OCI-LY7 (cell line): Measurements from ENCODE around the gene G2E3. TPM values are rescaled to one million over a fixed set of nuclear protein-coding genes. Genes with fewer than 3 reads are reported as not detected.

Experiments used
- BruUV-seq: library from RNA; stranded (reverse); fragments of 400-500 nt; replicated peaks from 2 replicates; lab custom pipeline; 2021; lab: Mats Ljungman, UMichigan
- CTCF ChIA-PET: fragments of 300-600 bp; sonication (Branson Sonifier 250); formaldehyde crosslinking; loops from one replicate; lab custom pipeline; 2022; ENCODE audit warnings: antibody characterized with exemption; ENCODE audit not compliant: unreplicated experiment; lab: Charles Lee
- POLR2A ChIA-PET: fragments of 300-600 bp; sonication (Branson Sonifier 250); formaldehyde crosslinking; loops from one replicate; lab custom pipeline; 2022; ENCODE audit warnings: antibody characterized with exemption; lab: Charles Lee
- DNase-seq: peaks from one replicate; pipeline ENCODE4 v3.0.0-alpha.2; 2015; ENCODE audit warnings: low spot score
- H2AFZ ChIP-seq: fragments of 200-600 bp; sonication (generic), shearing (Covaris generic); 2 replicates; pipeline ENCODE4 v1.6.1; 2014; ENCODE audit warnings: mild to moderate bottlenecking, antibody characterized with exemption, low read length, moderate library complexity
- H3K27ac ChIP-seq: fragments of 200-600 bp; sonication (generic); 2 replicates; pipeline ENCODE4 v1.5.1; 2014; ENCODE audit warnings: mixed run types, low read depth, mild to moderate bottlenecking, moderate library complexity, low read length, inconsistent platforms; ENCODE audit not compliant: poor library complexity, severe bottlenecking
- H3K36me3 ChIP-seq: fragments of 200-600 bp; sonication (generic); 2 replicates; pipeline ENCODE4 v1.6.1; 2014; ENCODE audit warnings: mild to moderate bottlenecking, antibody characterized with exemption, low read length, moderate library complexity, mixed read lengths; ENCODE audit not compliant: insufficient read depth
- H3K4me1 ChIP-seq: fragments of 200-600 bp; sonication (generic); 2 replicates; pipeline ENCODE4 v1.5.1; 2014; ENCODE audit warnings: mild to moderate bottlenecking, low read length; ENCODE audit not compliant: insufficient read depth, poor library complexity, severe bottlenecking
- H3K4me2 ChIP-seq: fragments of 200-600 bp; sonication (generic); 2 replicates; pipeline ENCODE4 v1.6.1; 2014; ENCODE audit warnings: mild to moderate bottlenecking, low read length
- H3K4me3 ChIP-seq: fragments of 200-600 bp; sonication (generic); 2 replicates; pipeline ENCODE4 v1.5.1; 2014; ENCODE audit warnings: mild to moderate bottlenecking, low read depth, low read length; ENCODE audit not compliant: poor library complexity, severe bottlenecking
- H3K79me2 ChIP-seq: fragments of 200-600 bp; sonication (generic); 2 replicates; pipeline ENCODE4 v1.6.1; 2016; ENCODE audit warnings: low read depth, mild to moderate bottlenecking, low read length, moderate library complexity, mixed read lengths; ENCODE audit not compliant: insufficient read depth
- H3K9me2 ChIP-seq: fragments of 200-600 bp; sonication (generic); 2 replicates; pipeline ENCODE4 v1.6.1; 2016; ENCODE audit warnings: mild to moderate bottlenecking, low read length, mixed read lengths; ENCODE audit not compliant: insufficient read depth
- H3K9me3 ChIP-seq: fragments of 200-600 bp; sonication (generic); 2 replicates; pipeline ENCODE4 v1.6.1; 2014; ENCODE audit warnings: mild to moderate bottlenecking, mixed run types, low read length, mixed read lengths
- H4K20me1 ChIP-seq: fragments of 200-600 bp; sonication (generic); 2 replicates; pipeline ENCODE4 v1.6.1; 2014; ENCODE audit warnings: mild to moderate bottlenecking, antibody characterized with exemption, low read length, moderate library complexity, mixed read lengths; ENCODE audit not compliant: insufficient read depth
- CTCF ChIP-seq: fragments of 200-600 bp; sonication (generic); conservative IDR thresholded peaks from 2 replicates; pipeline ENCODE4 v1.5.1; 2014; ENCODE audit warnings: mild to moderate bottlenecking, antibody characterized with exemption, low read length, moderate library complexity, mixed read lengths
- EZH2phosphoT487 ChIP-seq: fragments of 200-600 bp; sonication (generic); IDR thresholded peaks from 2 replicates; pipeline ENCODE4 v1.6.1; 2018; ENCODE audit warnings: low read depth, borderline replicate concordance, mild to moderate bottlenecking, mixed run types, antibody characterized with exemption, low read length, moderate library complexity, mixed read lengths
- intact Hi-C: fragments of 100-400 bp; cut with micrococcal nuclease; formaldehyde crosslinking; loops from one replicate; pipeline ENCODE4 v1.10.0; 2022; ENCODE audit not compliant: unreplicated experiment
- total RNA-seq, 2 experiments: library from RNA; depleted of rRNA in 1 of 2; stranded (reverse); fragments of >200 nt in 1 of 2; shearing (Covaris generic) in 1 of 2; gene quantifications; 2 replicates each; pipeline ENCODE4 v1.2.3, GENCODE V29; 2014 to 2022

Gene G2E3
- total RNA-seq, 2 experiments from 2014 or later = 22.3 to 43.9 TPM

GRCh38 chr14:30564868-30565248, 5.9 kb downstream of the G2E3 start:
- no peak for TF ChIP-seq EZH2phosphoT487
- no peak for TF ChIP-seq CTCF
- Histone ChIP-seq H3K79me2 (peaks cover 100% of the 10 kb centered on the region), H3K36me3 (peaks cover 57% of the 10 kb centered on the region), H3K4me3 (no peak overlapping the region), H3K9me2 (no peaks in the 10 kb centered on the region), H3K27ac (no peak overlapping the region), H4K20me1 (peaks cover 49% of the 10 kb centered on the region), H2AFZ (no peak overlapping the region), H3K4me2 (no peak overlapping the region), H3K9me3 (peaks cover 10% of the 10 kb centered on the region; the same call in 1 of the 2 replicates), H3K4me1 (peaks cover 13% of the 10 kb centered on the region)
- intact Hi-C loops = loop anchor here (5.0 to 10.0 kb wide), 2 partner anchors 1510 to 1637 kb away; partner anchors contain the start of genes ARHGAP5, RNU6-7 and RNU6-8
- no peak for DNase-seq
- POLR2A ChIA-PET = interaction anchor here (0.6 kb wide), 1 partner anchor 335 kb away, joined by 7 read pairs; no protein-coding TSS in a partner anchor
- CTCF ChIA-PET = no interaction called here
- BruUV-seq = no TSS peak

GRCh38 chr14:30569216-30569902, 10.4 kb downstream of the G2E3 start:
- Histone ChIP-seq H3K9me2 (no peaks in the 10 kb centered on the region), H3K4me3 (no peak overlapping the region), H3K4me1 (peaks cover 16% of the 10 kb centered on the region), H3K4me2 (no peak overlapping the region), H3K79me2 (peaks cover 100% of the 10 kb centered on the region), H4K20me1 (peaks cover 58% of the 10 kb centered on the region; the same call in 1 of the 2 replicates), H3K36me3 (peaks cover 36% of the 10 kb centered on the region), H3K27ac (no peak overlapping the region), H2AFZ (no peak overlapping the region), H3K9me3 (peaks cover 10% of the 10 kb centered on the region; the same call in 1 of the 2 replicates)
- TF ChIP-seq EZH2phosphoT487 (no peak), CTCF (no peak)
- intact Hi-C loops = loop anchor here (10.0 kb wide), 1 partner anchor 1505 kb away; the partner anchor contains the start of gene ARHGAP5
- ChIA-PET CTCF (no interaction called here), POLR2A (interaction anchor here (2.1 kb wide), 1 partner anchor 14 kb away, joined by 7 read pairs; no protein-coding TSS in a partner anchor)
- no TSS peak for BruUV-seq
- DNase-seq = no peak

- Histone ChIP-seq H3K79me2 (peaks cover 100% of the 10 kb centered on the region), H3K36me3 (peaks cover 36% of the 10 kb centered on the region), H4K20me1 (peaks cover 55% of the 10 kb centered on the region; the same call in 1 of the 2 replicates), H3K9me3 (peaks cover 10% of the 10 kb centered on the region; the same call in 1 of the 2 replicates), H2AFZ (no peak overlapping the region), H3K4me3 (no peak overlapping the region), H3K4me1 (peaks cover 16% of the 10 kb centered on the region), H3K9me2 (no peaks in the 10 kb centered on the region), H3K27ac (no peak overlapping the region), H3K4me2 (no peak overlapping the region)
- POLR2A ChIA-PET = interaction anchor here (0.6 to 2.1 kb wide), 2 partner anchors 13 to 20 kb away, joined by 3 to 7 read pairs; no protein-coding TSS in a partner anchor
- DNase-seq = no peak
- TF ChIP-seq CTCF (no peak), EZH2phosphoT487 (no peak)
- BruUV-seq = no TSS peak
- intact Hi-C loops = loop anchor here (10.0 kb wide), 1 partner anchor 1505 kb away; the partner anchor contains the start of gene ARHGAP5
- CTCF ChIA-PET = no interaction called here
Measured at GRCh38 chr14:30569903-30570226, 10.9 kb downstream of the G2E3 start.
